ENCODE results near the gene CEP72.

GRCh38 chr5:593511-593910 lies 18.6 kb upstream of the CEP72 start:
- TF ChIP-seq CTCF (IDR thresholded peaks at IDR 0.05) (no peak), POLR2A (IDR thresholded peaks at IDR 0.05) (no peak)

All from heart left ventricle (tissue), 13 donors.